ENCODE data around the gene CPA2. TPM values are rescaled to one million over a fixed set of nuclear protein-coding genes. Genes with fewer than 3 reads are reported as not detected.

Gene CPA2
- total and polyA plus RNA-seq, 9 donors = 0.39 to 4.5 (median 0.54) TPM

DNA sequence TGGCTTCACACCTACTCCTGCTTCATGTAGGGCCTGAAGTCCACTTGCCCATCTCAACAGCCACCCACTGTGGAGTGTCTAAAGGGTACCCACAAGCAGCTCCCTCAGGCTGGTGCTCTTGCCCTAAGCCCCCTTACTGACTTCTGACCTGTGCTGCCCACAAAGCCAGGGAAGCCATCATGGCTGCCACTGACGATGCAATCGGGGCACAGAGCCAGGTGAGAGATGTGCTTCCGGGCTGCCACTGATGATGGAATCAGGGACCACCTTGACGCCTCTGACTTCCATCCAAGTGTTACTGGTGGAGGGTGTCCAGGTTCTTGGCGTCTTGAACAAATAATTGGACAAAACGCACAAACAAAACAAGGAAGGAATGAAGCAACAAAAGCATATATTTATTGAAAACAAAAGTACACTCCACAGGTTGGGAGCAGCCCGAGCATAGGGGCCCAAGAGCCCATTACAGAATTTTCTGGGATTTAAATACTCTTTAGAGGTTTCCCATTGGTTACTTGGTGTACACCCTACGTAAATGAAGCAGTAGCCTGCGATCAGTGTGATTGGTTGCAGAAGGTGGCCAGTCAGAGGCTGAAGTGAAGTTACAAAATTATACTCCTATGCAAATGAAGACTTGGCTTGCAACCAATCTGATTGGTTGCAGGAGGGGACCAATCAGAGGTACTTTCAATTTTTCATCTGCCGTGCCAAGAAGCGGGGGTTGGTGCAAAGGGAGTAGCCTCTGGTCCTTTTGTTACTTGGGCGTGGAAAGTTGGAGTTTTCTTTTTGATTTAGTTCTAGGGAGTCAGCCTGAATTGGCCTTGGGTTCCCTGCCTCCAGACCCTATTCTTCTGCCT, 4.5 kb downstream of the CPA2 start:
- DNase-seq = peak; percentile 60
- H3K27ac ChIP-seq (ENCODE audit: low read length) = peak overlapping the region; percentile 97
- 73% methylated on average over 5 of the region's 12 CpGs for WGBS (ENCODE audit: insufficient coverage)

DNA sequence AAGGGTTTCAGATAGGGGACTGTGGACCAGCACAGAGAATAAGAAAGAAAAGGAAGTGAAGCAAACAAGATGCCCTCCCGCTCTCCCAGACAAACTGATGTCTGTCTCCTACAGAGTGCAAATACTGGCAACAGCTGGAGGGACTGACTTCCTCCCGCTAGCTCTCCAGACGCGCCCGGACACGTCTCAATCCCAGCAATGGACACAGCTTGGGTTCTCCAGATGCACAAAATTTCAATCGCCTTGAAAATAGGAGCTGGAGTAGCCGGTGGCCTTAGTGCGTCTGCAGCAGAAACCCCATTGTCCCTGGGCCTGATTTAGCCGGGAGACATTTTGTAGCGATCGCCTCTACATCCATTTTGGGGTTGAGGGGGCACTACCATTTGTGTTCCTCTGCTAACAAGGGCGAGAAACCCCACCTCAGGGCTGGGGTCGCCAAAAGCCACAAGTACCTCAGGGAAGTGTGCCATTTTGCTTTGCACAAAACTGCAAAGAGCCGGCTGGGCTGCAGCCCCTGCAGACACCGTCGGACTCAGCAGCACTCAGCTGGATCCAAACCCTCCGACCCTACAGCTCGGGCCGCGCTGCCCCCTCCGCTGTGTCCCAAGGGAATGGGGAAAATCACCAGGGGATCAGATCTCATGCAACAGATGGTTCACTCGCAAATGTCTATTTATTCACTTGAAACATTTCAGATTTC, 5.9 kb downstream of the CPA2 start:
- Histone ChIP-seq H3K27ac (ENCODE audit: low read length) (peak overlapping the region; percentile 97), H3K9me3 (replicated peaks; ENCODE audit: control insufficient read depth, low read depth, low read length) (no peaks in the 10 kb centered on the region), H3K4me3 (ENCODE audit: low read length) (peak overlapping the region; percentile 37), H3K4me1 (ENCODE audit: control insufficient read depth, insufficient read depth, low read length) (peaks cover 40% of the 10 kb centered on the region), H3K27me3 (ENCODE audit: control insufficient read depth, insufficient read depth, low read length) (no peaks in the 10 kb centered on the region), H3K36me3 (ENCODE audit: control insufficient read depth, insufficient read depth, low read length) (no peaks in the 10 kb centered on the region)
- peak; percentile 85 for DNase-seq
- WGBS (ENCODE audit: insufficient coverage) = 14% methylated on average over 22 of the region's 23 CpGs

More for the DNA sequence above, 4.5 kb downstream of the CPA2 start:
- H3K9me3 ChIP-seq (replicated peaks; ENCODE audit: control insufficient read depth, low read depth, low read length) = no peaks in the 10 kb centered on the region
- peaks cover 31% of the 10 kb centered on the region for H3K4me1 ChIP-seq (ENCODE audit: control insufficient read depth, insufficient read depth, low read length)
- no peak overlapping the region for H3K4me3 ChIP-seq (ENCODE audit: low read length)
- no peaks in the 10 kb centered on the region for H3K27me3 ChIP-seq (ENCODE audit: control insufficient read depth, insufficient read depth, low read length)
- H3K36me3 ChIP-seq (ENCODE audit: control insufficient read depth, insufficient read depth, low read length) = no peaks in the 10 kb centered on the region

DNA sequence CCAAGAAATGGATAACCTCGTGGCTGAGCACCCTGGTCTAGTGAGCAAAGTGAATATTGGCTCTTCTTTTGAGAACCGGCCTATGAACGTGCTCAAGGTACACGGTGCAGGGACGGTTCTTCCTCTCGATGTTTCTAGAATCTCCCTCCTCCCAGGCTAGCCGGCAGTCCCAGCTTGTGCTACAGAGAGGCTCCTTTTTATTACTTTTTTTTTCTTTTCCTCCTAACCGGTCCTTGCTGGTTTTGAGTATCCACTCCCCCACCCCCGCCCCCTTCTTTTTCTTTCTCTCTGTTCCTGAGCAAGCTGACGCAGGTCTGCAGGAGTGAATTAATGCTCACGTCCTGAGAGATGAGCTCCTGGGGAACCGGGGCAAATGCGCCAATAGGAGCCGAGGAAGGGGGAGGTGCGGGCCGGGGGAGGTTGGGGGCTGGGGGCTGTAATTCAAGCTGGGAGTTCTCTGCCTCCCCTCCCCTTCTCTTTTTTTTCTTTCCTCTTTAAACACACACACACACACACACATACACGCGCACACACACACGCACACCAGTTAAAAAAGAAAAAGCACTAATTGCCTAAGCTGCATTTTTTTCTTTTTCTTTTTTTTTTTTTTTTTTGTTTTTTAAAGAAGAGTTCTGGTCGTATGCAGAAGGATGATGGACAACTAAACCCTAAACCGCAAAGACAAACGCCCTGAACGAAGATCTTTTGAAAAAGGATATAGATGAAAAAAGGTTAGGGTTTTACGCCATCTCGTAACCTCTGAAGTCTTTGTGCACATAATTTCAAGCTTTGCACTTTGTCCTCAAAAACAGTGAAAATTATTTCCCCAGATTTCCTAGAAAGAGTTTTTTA, 6.6 kb downstream of the CPA2 start:
- no peaks in the 10 kb centered on the region for H3K9me3 ChIP-seq (replicated peaks; ENCODE audit: control insufficient read depth, low read depth, low read length)
- 0% methylated on average over 7 of the region's 25 CpGs for whole genome bisulfite sequencing (ENCODE audit: insufficient coverage)
- H3K4me3 ChIP-seq (ENCODE audit: low read length) = peak overlapping the region; percentile 37
- peak overlapping the region; percentile 97 for H3K27ac ChIP-seq (ENCODE audit: low read length)
- DNase-seq = peak; percentile 99
- peaks cover 48% of the 10 kb centered on the region for H3K4me1 ChIP-seq (ENCODE audit: control insufficient read depth, insufficient read depth, low read length)
- H3K27me3 ChIP-seq (ENCODE audit: control insufficient read depth, insufficient read depth, low read length) = no peaks in the 10 kb centered on the region
- H3K36me3 ChIP-seq (ENCODE audit: control insufficient read depth, insufficient read depth, low read length) = no peaks in the 10 kb centered on the region

DNA sequence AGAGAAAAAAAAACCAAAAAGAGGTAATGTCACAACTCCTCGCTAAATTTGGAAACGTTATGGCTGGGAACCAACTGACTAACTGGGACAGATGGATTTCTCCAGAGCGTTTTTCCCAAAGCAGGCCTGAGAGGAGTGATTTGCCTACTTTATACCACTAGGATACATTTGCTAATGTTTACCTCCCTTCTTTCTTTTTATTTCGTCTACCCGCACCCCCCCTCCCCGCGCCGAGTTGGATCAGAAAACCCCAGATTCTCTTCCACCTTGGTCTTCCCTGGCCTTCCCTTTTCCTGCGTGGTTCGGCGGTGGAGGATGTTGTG, 7.2 kb downstream of the CPA2 start:
- H3K27ac ChIP-seq (ENCODE audit: low read length) = peak overlapping the region; percentile 97
- no peaks in the 10 kb centered on the region for H3K36me3 ChIP-seq (ENCODE audit: control insufficient read depth, insufficient read depth, low read length)
- H3K4me1 ChIP-seq (ENCODE audit: control insufficient read depth, insufficient read depth, low read length) = peaks cover 53% of the 10 kb centered on the region
- H3K9me3 ChIP-seq (replicated peaks; ENCODE audit: control insufficient read depth, low read depth, low read length) = no peaks in the 10 kb centered on the region
- DNase-seq = peak; percentile 96
- WGBS (ENCODE audit: insufficient coverage) = 0% methylated on average over 3 of the region's 11 CpGs
- H3K4me3 ChIP-seq (ENCODE audit: low read length) = peak overlapping the region; percentile 16
- H3K27me3 ChIP-seq (ENCODE audit: control insufficient read depth, insufficient read depth, low read length) = no peaks in the 10 kb centered on the region

DNA sequence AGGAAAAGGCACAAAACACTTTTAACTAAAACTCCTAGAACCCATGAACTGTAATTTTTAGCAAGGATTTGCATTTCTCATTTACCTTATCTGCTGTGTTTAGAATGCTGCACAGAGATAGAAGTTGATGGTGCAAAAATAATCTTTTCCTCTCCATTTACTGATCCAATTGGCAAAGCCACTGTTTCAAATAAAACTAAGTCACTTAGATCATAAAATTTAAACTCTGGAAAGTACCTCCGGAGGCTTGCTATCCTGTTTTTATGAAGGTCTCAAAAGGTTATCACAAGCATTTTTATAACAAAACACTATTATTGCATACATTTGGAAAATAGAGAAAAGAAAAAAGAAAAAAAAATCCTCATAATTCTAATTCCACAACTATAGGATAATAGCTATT, 7.6 kb downstream of the CPA2 start:
- DNase-seq = peak; percentile 62
- Histone ChIP-seq H3K9me3 (replicated peaks; ENCODE audit: control insufficient read depth, low read depth, low read length) (no peaks in the 10 kb centered on the region), H3K27me3 (ENCODE audit: control insufficient read depth, insufficient read depth, low read length) (no peaks in the 10 kb centered on the region), H3K4me3 (ENCODE audit: low read length) (no peak overlapping the region), H3K4me1 (ENCODE audit: control insufficient read depth, insufficient read depth, low read length) (peaks cover 55% of the 10 kb centered on the region), H3K27ac (ENCODE audit: low read length) (peak overlapping the region; percentile 97), H3K36me3 (ENCODE audit: control insufficient read depth, insufficient read depth, low read length) (no peaks in the 10 kb centered on the region)
- no CpG with 5 or more reads among the region's 1 CpG for WGBS (ENCODE audit: insufficient coverage)

DNA sequence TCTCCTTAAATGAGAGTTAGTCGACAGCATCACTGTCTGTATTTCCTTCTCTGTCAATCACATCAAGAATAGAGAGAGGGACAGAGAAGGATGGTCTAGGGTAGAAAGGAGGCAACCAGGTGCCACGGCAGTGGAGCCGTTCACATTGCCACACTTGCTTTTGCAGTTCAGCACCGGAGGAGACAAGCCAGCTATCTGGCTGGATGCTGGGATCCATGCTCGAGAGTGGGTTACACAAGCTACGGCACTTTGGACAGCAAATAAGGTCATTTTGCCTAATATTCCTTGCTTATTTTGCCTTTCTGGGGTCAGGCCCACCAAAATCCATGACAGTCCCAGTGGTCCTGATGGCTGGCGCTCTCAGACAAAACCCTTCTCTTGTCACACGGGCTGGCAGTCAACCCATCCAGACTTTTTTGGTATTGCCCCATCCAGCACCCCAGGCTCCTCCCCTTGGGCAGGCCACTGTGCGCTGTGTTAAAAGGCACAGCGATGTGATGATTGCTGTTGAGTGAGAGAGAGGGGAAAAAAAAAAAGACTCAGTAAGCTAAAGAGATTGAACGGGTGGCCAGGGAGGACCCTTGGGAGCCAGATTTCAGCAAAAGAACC, 8.4 kb downstream of the CPA2 start:
- H3K4me3 ChIP-seq (ENCODE audit: low read length) = no peak overlapping the region
- no peaks in the 10 kb centered on the region for H3K36me3 ChIP-seq (ENCODE audit: control insufficient read depth, insufficient read depth, low read length)
- peak; percentile 71 for DNase-seq
- no peaks in the 10 kb centered on the region for H3K27me3 ChIP-seq (ENCODE audit: control insufficient read depth, insufficient read depth, low read length)
- H3K27ac ChIP-seq (ENCODE audit: low read length) = peak overlapping the region; percentile 97
- WGBS (ENCODE audit: insufficient coverage) = 35% methylated on average over 8 of the region's 11 CpGs
- H3K9me3 ChIP-seq (replicated peaks; ENCODE audit: control insufficient read depth, low read depth, low read length) = no peaks in the 10 kb centered on the region
- H3K4me1 ChIP-seq (ENCODE audit: control insufficient read depth, insufficient read depth, low read length) = peaks cover 63% of the 10 kb centered on the region

DNA sequence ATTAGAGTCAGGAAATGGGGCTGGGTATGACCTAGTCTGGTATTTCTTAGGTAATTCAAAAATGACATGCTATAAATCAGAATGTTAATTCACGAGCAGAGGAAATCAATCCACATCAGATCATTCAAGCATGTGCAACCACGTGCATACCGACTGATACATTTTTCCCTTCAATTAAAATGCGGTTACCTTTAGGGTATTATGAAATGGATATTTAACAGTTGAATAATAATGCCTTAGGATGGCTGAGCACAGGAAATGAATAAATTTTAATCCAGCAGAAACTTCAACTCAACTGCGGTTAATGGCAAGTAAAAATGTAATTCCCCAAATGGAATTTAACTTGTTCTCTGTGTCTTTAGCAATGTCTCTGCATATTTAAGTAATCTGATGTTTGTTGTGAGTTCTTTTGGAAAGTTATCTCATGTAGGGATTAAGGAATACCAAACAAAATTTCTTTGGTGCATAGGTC, 9.2 kb downstream of the CPA2 start:
- H3K27ac ChIP-seq (ENCODE audit: low read length) = peak overlapping the region; percentile 97
- H3K27me3 ChIP-seq (ENCODE audit: control insufficient read depth, insufficient read depth, low read length) = no peaks in the 10 kb centered on the region
- no peaks in the 10 kb centered on the region for H3K36me3 ChIP-seq (ENCODE audit: control insufficient read depth, insufficient read depth, low read length)
- no peak overlapping the region for H3K4me3 ChIP-seq (ENCODE audit: low read length)
- peaks cover 70% of the 10 kb centered on the region for H3K4me1 ChIP-seq (ENCODE audit: control insufficient read depth, insufficient read depth, low read length)
- WGBS (ENCODE audit: insufficient coverage) = no CpG with 5 or more reads among the region's 5 CpGs
- no peaks in the 10 kb centered on the region for H3K9me3 ChIP-seq (replicated peaks; ENCODE audit: control insufficient read depth, low read depth, low read length)
- peak; percentile 54 for DNase-seq

DNA sequence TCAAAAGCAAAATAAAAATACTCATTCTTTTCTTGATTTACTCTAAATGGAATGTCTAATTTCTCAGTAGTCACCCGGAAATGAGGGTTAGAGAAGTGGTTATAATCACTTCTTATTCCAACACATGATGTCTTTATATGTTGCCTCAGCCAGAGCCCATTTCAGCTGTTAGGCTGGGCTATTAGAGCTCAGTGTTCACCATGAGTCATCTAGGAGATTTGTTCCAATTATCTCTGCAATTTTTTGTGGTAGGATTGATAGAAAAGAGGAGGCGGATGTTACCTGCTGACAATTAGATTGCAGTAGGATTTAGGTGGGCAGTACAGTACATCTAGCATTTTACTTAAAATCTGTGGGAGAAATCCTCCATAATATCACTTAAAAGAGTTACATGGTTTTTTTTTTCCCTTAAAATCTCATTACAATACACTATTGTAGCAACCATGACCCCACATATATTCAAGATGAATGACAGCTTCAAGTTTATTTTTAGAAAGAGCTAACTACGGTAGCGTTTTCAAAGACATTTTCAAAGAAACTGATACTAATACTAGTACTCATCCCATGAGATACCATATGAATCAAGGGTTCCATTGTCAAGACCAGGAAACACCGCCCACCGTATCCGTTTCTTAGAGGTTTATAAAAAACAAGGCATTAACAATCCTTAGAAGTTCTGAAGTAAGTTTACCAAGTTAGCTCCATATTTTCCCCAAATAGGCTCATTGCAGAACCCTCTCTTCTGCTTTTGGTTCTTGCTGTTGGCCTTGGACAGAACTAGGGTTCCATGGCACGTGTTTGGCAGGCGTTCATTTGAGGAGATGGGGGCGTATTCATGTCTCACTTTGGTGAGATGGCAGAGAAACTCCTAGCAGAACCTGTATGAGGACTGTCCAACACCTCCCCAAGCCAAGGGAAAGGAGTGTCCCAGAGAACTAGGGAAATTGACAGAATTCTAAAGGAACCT, 10.4 kb downstream of the CPA2 start:
- peak overlapping the region; percentile 97 for H3K27ac ChIP-seq (ENCODE audit: low read length)
- no peak overlapping the region for H3K4me3 ChIP-seq (ENCODE audit: low read length)
- H3K27me3 ChIP-seq (ENCODE audit: control insufficient read depth, insufficient read depth, low read length) = no peaks in the 10 kb centered on the region
- H3K4me1 ChIP-seq (ENCODE audit: control insufficient read depth, insufficient read depth, low read length) = peaks cover 73% of the 10 kb centered on the region
- H3K36me3 ChIP-seq (ENCODE audit: control insufficient read depth, insufficient read depth, low read length) = no peaks in the 10 kb centered on the region
- peak; percentile 88 for DNase-seq
- no peaks in the 10 kb centered on the region for H3K9me3 ChIP-seq (replicated peaks; ENCODE audit: control insufficient read depth, low read depth, low read length)
- no CpG with 5 or more reads among the region's 10 CpGs for WGBS (ENCODE audit: insufficient coverage)

Data from muscle of leg (tissue), 11 donors.